ENCODE measurements around the gene KCTD14.

- TF ChIP-seq NR2C2 (CRISPR knock-in tag; IDR thresholded peaks at IDR 0.05) (no peak), IRF2 (CRISPR knock-in tag; IDR thresholded peaks at IDR 0.05; ENCODE audit: borderline replicate concordance, low read depth) (no peak), E2F4 (CRISPR knock-in tag; IDR thresholded peaks at IDR 0.05; ENCODE audit: borderline replicate concordance, low read depth) (no peak)
Measured at GRCh38 chr11:78037056-78037455, 14.0 kb upstream of the KCTD14 start.

Measured in WTC11 (cell line).